Measurements from ENCODE around the gene SBF1.

Gene SBF1

DNA sequence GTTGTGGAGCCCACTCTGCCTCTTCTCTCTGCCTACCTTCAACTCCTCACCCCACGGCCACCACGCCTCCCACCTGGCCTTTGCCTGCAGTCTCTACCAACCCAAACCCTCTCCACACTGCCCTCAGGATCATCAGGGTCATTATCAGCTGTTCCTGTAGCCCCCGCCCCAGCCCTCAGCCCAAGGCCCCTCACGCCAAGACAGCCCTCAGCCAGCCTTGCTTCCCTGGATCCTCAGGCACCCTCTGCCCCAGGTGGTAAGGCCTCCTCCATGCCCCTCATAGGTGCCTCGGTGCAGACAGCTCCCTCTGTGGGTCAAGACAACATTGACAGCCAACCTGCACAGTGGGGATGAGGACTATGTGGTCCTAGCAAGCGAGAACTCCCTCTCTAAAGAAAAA lies 1.7 kb downstream of the SBF1 start:
- Histone ChIP-seq H3K23ac (ENCODE audit: low read length) (no peak overlapping the region), H3K27me3 (ENCODE audit: insufficient read depth, low read length, poor library complexity) (no peaks in the 10 kb centered on the region), H3K27ac (ENCODE audit: low read depth, low read length) (no peak overlapping the region), H3K36me3 (ENCODE audit: control insufficient read depth, insufficient read depth, low read length) (no peaks in the 10 kb centered on the region), H3K56ac (ENCODE audit: low read length) (no peak overlapping the region), H2BK120ac (ENCODE audit: low read depth, low read length) (no peak overlapping the region), H3K4ac (ENCODE audit: low read depth, low read length) (no peak overlapping the region), H3K4me2 (ENCODE audit: low read length) (no peak overlapping the region), H2BK5ac (ENCODE audit: low read length) (no peak overlapping the region), H4K5ac (ENCODE audit: low read length) (no peak overlapping the region), H2AK5ac (ENCODE audit: low read length) (no peak overlapping the region), H2BK15ac (replicated peaks; ENCODE audit: low read depth) (no peak overlapping the region), H3K79me2 (ENCODE audit: control insufficient read depth, insufficient read depth, low read length) (peaks cover 53% of the 10 kb centered on the region), H3K79me1 (ENCODE audit: low read length) (peaks cover 32% of the 10 kb centered on the region), H3K4me1 (ENCODE audit: control insufficient read depth, low read depth, low read length) (peaks cover 15% of the 10 kb centered on the region), H3K18ac (ENCODE audit: low read length) (no peak overlapping the region), H3K9ac (ENCODE audit: low read length) (no peak overlapping the region), H3K4me3 (ENCODE audit: low read length) (no peak overlapping the region), H4K8ac (ENCODE audit: low read depth, low read length) (no peak overlapping the region)
- peak; percentile 51 for DNase-seq
- no CpG with 5 or more reads among the region's 6 CpGs for WGBS (ENCODE audit: extremely low coverage, insufficient coverage, low lambda C conversion rate)

DNA sequence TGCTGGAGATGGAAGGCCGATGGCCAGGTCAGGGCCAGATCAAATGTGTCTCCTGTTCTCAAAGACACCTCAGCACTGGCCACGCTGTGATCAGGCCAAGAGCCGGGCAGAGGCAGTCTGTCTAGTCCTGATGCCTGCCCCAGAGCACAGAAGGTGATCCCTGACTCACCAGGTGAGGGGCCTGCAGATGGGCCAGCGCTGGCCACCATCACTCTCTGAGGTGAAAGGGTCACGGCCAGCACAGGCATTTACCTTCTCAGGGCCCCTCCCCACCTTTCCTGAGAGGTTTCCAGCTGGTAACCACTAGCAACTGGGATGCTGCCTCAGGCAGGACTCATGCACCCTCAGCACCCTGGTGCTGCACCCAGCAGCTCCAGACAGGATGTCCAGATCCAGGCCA lies 2.9 kb downstream of the SBF1 start:
- Histone ChIP-seq H3K79me1 (ENCODE audit: low read length) (peaks cover 32% of the 10 kb centered on the region), H4K8ac (ENCODE audit: low read depth, low read length) (no peak overlapping the region), H3K4me1 (ENCODE audit: control insufficient read depth, low read depth, low read length) (peaks cover 15% of the 10 kb centered on the region), H3K56ac (ENCODE audit: low read length) (peak overlapping the region; percentile 1), H2BK5ac (ENCODE audit: low read length) (no peak overlapping the region), H3K27ac (ENCODE audit: low read depth, low read length) (no peak overlapping the region), H2BK120ac (ENCODE audit: low read depth, low read length) (no peak overlapping the region), H3K23ac (ENCODE audit: low read length) (no peak overlapping the region), H3K18ac (ENCODE audit: low read length) (no peak overlapping the region), H2AK5ac (ENCODE audit: low read length) (no peak overlapping the region), H2BK15ac (replicated peaks; ENCODE audit: low read depth) (no peak overlapping the region), H4K5ac (ENCODE audit: low read length) (no peak overlapping the region), H3K4ac (ENCODE audit: low read depth, low read length) (no peak overlapping the region), H3K36me3 (ENCODE audit: control insufficient read depth, insufficient read depth, low read length) (peaks cover 1% of the 10 kb centered on the region), H3K9ac (ENCODE audit: low read length) (no peak overlapping the region), H3K79me2 (ENCODE audit: control insufficient read depth, insufficient read depth, low read length) (peaks cover 56% of the 10 kb centered on the region), H3K27me3 (ENCODE audit: insufficient read depth, low read length, poor library complexity) (no peaks in the 10 kb centered on the region), H3K4me2 (ENCODE audit: low read length) (no peak overlapping the region), H3K4me3 (ENCODE audit: low read length) (no peak overlapping the region)
- no CpG with 5 or more reads among the region's 5 CpGs for WGBS (ENCODE audit: extremely low coverage, insufficient coverage, low lambda C conversion rate)
- DNase-seq = no peak

- Histone ChIP-seq H2BK15ac (replicated peaks; ENCODE audit: low read depth) (no peak overlapping the region), H3K4me1 (ENCODE audit: control insufficient read depth, low read depth, low read length) (peaks cover 15% of the 10 kb centered on the region), H3K4me2 (ENCODE audit: low read length) (no peak overlapping the region), H3K27ac (ENCODE audit: low read depth, low read length) (no peak overlapping the region), H2BK120ac (ENCODE audit: low read depth, low read length) (no peak overlapping the region), H3K4ac (ENCODE audit: low read depth, low read length) (no peak overlapping the region), H3K79me2 (ENCODE audit: control insufficient read depth, insufficient read depth, low read length) (peaks cover 56% of the 10 kb centered on the region), H2AK5ac (ENCODE audit: low read length) (no peak overlapping the region), H3K36me3 (ENCODE audit: control insufficient read depth, insufficient read depth, low read length) (peaks cover 2% of the 10 kb centered on the region), H4K8ac (ENCODE audit: low read depth, low read length) (no peak overlapping the region), H3K56ac (ENCODE audit: low read length) (no peak overlapping the region), H2BK5ac (ENCODE audit: low read length) (no peak overlapping the region), H4K5ac (ENCODE audit: low read length) (no peak overlapping the region), H3K4me3 (ENCODE audit: low read length) (no peak overlapping the region), H3K23ac (ENCODE audit: low read length) (no peak overlapping the region), H3K18ac (ENCODE audit: low read length) (no peak overlapping the region), H3K79me1 (ENCODE audit: low read length) (peaks cover 32% of the 10 kb centered on the region), H3K27me3 (ENCODE audit: insufficient read depth, low read length, poor library complexity) (no peaks in the 10 kb centered on the region), H3K9ac (ENCODE audit: low read length) (no peak overlapping the region)
- no CpG with 5 or more reads among the region's 21 CpGs for WGBS (ENCODE audit: extremely low coverage, insufficient coverage, low lambda C conversion rate)
- DNase-seq = no peak
Observed at GRCh38 chr22:50471197-50471847, 3.5 kb downstream of the SBF1 start.

- no peak overlapping the region for H2BK15ac ChIP-seq (replicated peaks; ENCODE audit: low read depth)
- peaks cover 32% of the 10 kb centered on the region for H3K79me1 ChIP-seq (ENCODE audit: low read length)
- no peak overlapping the region for H4K8ac ChIP-seq (ENCODE audit: low read depth, low read length)
- H3K18ac ChIP-seq (ENCODE audit: low read length) = no peak overlapping the region
- no peak overlapping the region for H2AK5ac ChIP-seq (ENCODE audit: low read length)
- DNase-seq = no peak
- H3K4ac ChIP-seq (ENCODE audit: low read depth, low read length) = no peak overlapping the region
- H3K23ac ChIP-seq (ENCODE audit: low read length) = no peak overlapping the region
- H3K4me2 ChIP-seq (ENCODE audit: low read length) = no peak overlapping the region
- H2BK120ac ChIP-seq (ENCODE audit: low read depth, low read length) = no peak overlapping the region
- peaks cover 6% of the 10 kb centered on the region for H3K36me3 ChIP-seq (ENCODE audit: control insufficient read depth, insufficient read depth, low read length)
- H3K79me2 ChIP-seq (ENCODE audit: control insufficient read depth, insufficient read depth, low read length) = peaks cover 56% of the 10 kb centered on the region
- WGBS (ENCODE audit: extremely low coverage, insufficient coverage, low lambda C conversion rate) = no CpG with 5 or more reads among the region's 6 CpGs
- H3K27ac ChIP-seq (ENCODE audit: low read depth, low read length) = no peak overlapping the region
- H4K5ac ChIP-seq (ENCODE audit: low read length) = no peak overlapping the region
- no peak overlapping the region for H3K9ac ChIP-seq (ENCODE audit: low read length)
- no peak overlapping the region for H2BK5ac ChIP-seq (ENCODE audit: low read length)
- peaks cover 15% of the 10 kb centered on the region for H3K4me1 ChIP-seq (ENCODE audit: control insufficient read depth, low read depth, low read length)
- no peaks in the 10 kb centered on the region for H3K27me3 ChIP-seq (ENCODE audit: insufficient read depth, low read length, poor library complexity)
- no peak overlapping the region for H3K4me3 ChIP-seq (ENCODE audit: low read length)
- no peak overlapping the region for H3K56ac ChIP-seq (ENCODE audit: low read length)
Observed at GRCh38 chr22:50470491-50470890, 4.3 kb downstream of the SBF1 start.

DNA sequence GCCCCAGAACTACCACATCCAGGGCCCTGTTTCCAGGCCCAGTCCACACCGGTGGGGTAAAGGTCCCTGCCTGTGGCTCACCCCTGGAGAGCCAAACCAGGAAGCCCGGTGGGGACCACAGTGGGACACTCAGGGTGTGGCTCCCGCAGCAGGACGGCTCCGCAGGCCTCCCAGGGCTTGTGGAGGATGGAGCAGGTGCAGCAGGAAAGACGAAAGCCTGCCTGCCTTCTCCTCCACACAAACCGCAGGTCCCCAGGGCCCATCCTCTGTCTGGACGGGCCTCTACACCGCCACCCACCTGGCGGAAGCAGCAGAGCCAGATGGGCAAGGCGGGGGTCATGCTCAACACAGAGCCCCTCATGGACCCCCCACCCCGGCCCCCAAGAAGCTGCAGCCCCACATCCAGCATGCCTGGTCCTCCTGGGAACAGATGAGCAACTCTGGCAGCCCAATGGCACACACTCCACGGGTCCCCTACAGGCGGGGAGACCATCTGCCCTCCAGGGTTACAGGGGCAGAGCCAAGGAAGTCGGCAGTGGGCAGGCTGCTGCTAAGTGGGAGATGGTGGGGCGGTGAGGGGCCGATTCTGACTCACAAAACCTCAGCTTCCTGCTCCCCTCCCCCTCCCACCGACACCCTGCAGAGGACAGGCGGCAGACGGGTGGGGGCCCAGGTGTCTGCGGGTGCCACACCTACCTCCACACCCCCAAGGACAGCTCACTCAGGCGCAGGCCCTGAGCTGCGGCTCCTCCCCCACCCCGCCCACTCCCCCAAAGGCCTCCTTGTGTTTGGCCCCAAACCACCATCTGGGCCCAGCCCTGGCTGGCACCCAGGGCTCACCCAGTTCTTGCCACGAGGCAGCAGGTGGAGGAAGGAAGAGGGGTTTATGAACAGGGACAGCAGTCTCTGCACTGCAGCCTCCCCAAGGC lies 5.2 kb downstream of the SBF1 start:
- H4K5ac ChIP-seq (ENCODE audit: low read length) = no peak overlapping the region
- H3K18ac ChIP-seq (ENCODE audit: low read length) = no peak overlapping the region
- H3K36me3 ChIP-seq (ENCODE audit: control insufficient read depth, insufficient read depth, low read length) = peaks cover 6% of the 10 kb centered on the region
- peak overlapping the region; percentile 50 for H3K56ac ChIP-seq (ENCODE audit: low read length)
- H2BK5ac ChIP-seq (ENCODE audit: low read length) = no peak overlapping the region
- H2AK5ac ChIP-seq (ENCODE audit: low read length) = no peak overlapping the region
- no peak overlapping the region for H4K8ac ChIP-seq (ENCODE audit: low read depth, low read length)
- peak overlapping the region; percentile 36 for H3K9ac ChIP-seq (ENCODE audit: low read length)
- H3K27me3 ChIP-seq (ENCODE audit: insufficient read depth, low read length, poor library complexity) = no peaks in the 10 kb centered on the region
- no peak overlapping the region for H2BK120ac ChIP-seq (ENCODE audit: low read depth, low read length)
- no CpG with 5 or more reads among the region's 25 CpGs for WGBS (ENCODE audit: extremely low coverage, insufficient coverage, low lambda C conversion rate)
- no peak overlapping the region for H3K4me2 ChIP-seq (ENCODE audit: low read length)
- no peak overlapping the region for H2BK15ac ChIP-seq (replicated peaks; ENCODE audit: low read depth)
- no peak overlapping the region for H3K4ac ChIP-seq (ENCODE audit: low read depth, low read length)
- no peak overlapping the region for H3K23ac ChIP-seq (ENCODE audit: low read length)
- peaks cover 12% of the 10 kb centered on the region for H3K4me1 ChIP-seq (ENCODE audit: control insufficient read depth, low read depth, low read length)
- H3K79me2 ChIP-seq (ENCODE audit: control insufficient read depth, insufficient read depth, low read length) = peaks cover 56% of the 10 kb centered on the region
- DNase-seq = peak; percentile 80
- H3K27ac ChIP-seq (ENCODE audit: low read depth, low read length) = no peak overlapping the region
- H3K4me3 ChIP-seq (ENCODE audit: low read length) = no peak overlapping the region
- peaks cover 32% of the 10 kb centered on the region for H3K79me1 ChIP-seq (ENCODE audit: low read length)

Measured in mesendoderm (in vitro differentiated cells).